Osteoblast (primary cell): ENCODE data around the gene TMEM63C. TPM values are rescaled to one million over a fixed set of nuclear protein-coding genes. Genes with fewer than 3 reads are reported as not detected.

Source experiments
- DNase-seq: peaks from one replicate; pipeline ENCODE4 v3.0.0; 2011; ENCODE audit warnings: low spot score, mixed read lengths; ENCODE audit not compliant: insufficient read length; ENCODE audit errors: missing footprints
- H2AFZ ChIP-seq: 2 replicates; pipeline ENCODE4 v1.6.0; 2011; ENCODE audit warnings: mild to moderate bottlenecking, low read length
- H3K27ac ChIP-seq: 2 replicates; pipeline ENCODE4 v1.5.1; 2011; ENCODE audit warnings: mild to moderate bottlenecking, low read depth, low read length, moderate library complexity
- H3K27me3 ChIP-seq: 2 replicates; pipeline ENCODE4 v1.6.0; 2012; ENCODE audit warnings: mild to moderate bottlenecking, control low read depth, inconsistent platforms, low read length, moderate library complexity; ENCODE audit not compliant: insufficient read depth
- H3K36me3 ChIP-seq: 2 replicates; pipeline ENCODE4 v1.5.1; 2011; ENCODE audit warnings: mild to moderate bottlenecking, low read length, control low read depth, moderate library complexity; ENCODE audit not compliant: insufficient read depth
- H3K4me1 ChIP-seq: 2 replicates; pipeline ENCODE4 v1.5.1; 2011; ENCODE audit warnings: mild to moderate bottlenecking, low read length, control low read depth, moderate library complexity; ENCODE audit not compliant: insufficient read depth
- H3K4me2 ChIP-seq: 2 replicates; pipeline ENCODE4 v1.6.0; 2011; ENCODE audit warnings: mild to moderate bottlenecking, low read length; ENCODE audit not compliant: insufficient read depth
- H3K4me3 ChIP-seq: fragments of 200-600 bp; sonication (generic); 3 replicates; pipeline ENCODE4 v1.5.1; 2012; ENCODE audit warnings: mild to moderate bottlenecking, low read length, inconsistent platforms; ENCODE audit not compliant: insufficient read depth
- H3K79me2 ChIP-seq: 2 replicates; pipeline ENCODE4 v1.6.0; 2012; ENCODE audit warnings: mild to moderate bottlenecking, low read length, control low read depth, inconsistent platforms; ENCODE audit not compliant: insufficient read depth
- H3K9me3 ChIP-seq: 2 replicates; pipeline ENCODE4 v1.5.1; 2011; ENCODE audit warnings: low read depth, low read length, control low read depth
- H4K20me1 ChIP-seq: 2 replicates; pipeline ENCODE4 v1.6.0; 2012; ENCODE audit warnings: mild to moderate bottlenecking, low read length, control low read depth; ENCODE audit not compliant: insufficient read depth
- total RNA-seq: library from RNA; depleted of rRNA; stranded (reverse); fragments of >200 nt; gene quantifications from 2 replicates; pipeline ENCODE4 v1.2.3, GENCODE V29; 2012
- TF ChIP-seq, protein P1 (sequence below): IDR thresholded peaks from 2 replicates; pipeline ENCODE4 v1.5.1; 2011; ENCODE audit warnings: mild to moderate bottlenecking, low read depth, low read length, moderate library complexity; ENCODE audit errors: extremely low read depth

Gene TMEM63C
- total RNA-seq, 1 donor, result 0.72 TPM

DNA sequence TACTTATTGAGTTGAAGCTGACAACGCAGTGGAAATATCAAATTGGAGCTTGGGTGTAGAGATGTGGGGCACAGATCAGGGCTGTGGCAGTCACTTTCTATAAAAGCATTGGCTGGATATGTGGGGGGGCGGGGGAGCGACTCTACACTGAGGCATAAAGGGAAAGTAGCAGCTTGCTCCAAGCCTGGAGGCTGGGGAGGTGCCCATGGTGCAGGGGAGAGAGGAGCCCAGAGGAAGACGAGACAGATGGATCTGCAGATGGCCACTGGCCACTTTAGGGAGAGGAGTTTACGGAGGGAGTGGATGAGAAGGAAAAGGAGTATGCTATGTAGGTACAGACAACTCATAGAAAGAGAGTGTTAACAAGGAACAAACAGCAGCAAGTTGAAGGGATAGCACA lies 102.9 kb downstream of the TMEM63C start:
- no peaks in the 10 kb centered on the region for H3K27me3 ChIP-seq
- DNase-seq, result no peak
- H4K20me1 ChIP-seq, result no peaks in the 10 kb centered on the region
- H3K79me2 ChIP-seq, result no peaks in the 10 kb centered on the region
- H3K27ac ChIP-seq, result no peak overlapping the region
- no peaks in the 10 kb centered on the region for H3K9me3 ChIP-seq
- no peak overlapping the region for H3K4me3 ChIP-seq
- no peak overlapping the region for H2AFZ ChIP-seq
- no peaks in the 10 kb centered on the region for H3K4me1 ChIP-seq
- no peak overlapping the region for H3K4me2 ChIP-seq
- H3K36me3 ChIP-seq, result peaks cover 27% of the 10 kb centered on the region
- TF ChIP-seq, protein P1, sequence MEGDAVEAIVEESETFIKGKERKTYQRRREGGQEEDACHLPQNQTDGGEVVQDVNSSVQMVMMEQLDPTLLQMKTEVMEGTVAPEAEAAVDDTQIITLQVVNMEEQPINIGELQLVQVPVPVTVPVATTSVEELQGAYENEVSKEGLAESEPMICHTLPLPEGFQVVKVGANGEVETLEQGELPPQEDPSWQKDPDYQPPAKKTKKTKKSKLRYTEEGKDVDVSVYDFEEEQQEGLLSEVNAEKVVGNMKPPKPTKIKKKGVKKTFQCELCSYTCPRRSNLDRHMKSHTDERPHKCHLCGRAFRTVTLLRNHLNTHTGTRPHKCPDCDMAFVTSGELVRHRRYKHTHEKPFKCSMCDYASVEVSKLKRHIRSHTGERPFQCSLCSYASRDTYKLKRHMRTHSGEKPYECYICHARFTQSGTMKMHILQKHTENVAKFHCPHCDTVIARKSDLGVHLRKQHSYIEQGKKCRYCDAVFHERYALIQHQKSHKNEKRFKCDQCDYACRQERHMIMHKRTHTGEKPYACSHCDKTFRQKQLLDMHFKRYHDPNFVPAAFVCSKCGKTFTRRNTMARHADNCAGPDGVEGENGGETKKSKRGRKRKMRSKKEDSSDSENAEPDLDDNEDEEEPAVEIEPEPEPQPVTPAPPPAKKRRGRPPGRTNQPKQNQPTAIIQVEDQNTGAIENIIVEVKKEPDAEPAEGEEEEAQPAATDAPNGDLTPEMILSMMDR, result no peak

DNA sequence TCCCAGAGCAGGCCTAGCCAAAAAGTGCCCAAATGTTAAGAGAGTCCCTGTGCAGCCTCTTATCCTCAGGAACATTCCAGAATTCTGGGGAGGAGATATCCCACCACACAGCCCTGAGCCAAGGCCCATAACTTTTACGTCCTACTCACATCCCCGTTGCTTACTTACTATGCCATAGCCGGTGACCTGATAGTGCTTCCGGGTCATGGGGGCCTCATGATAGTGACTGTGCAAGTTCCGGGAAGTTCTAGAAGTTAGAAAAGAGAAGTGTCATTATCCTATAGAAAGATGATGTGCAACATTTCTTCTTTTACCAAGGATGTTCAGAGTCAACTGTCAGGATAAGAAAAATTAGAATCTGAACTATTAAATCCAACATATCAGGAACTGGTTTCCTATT lies 105.0 kb downstream of the TMEM63C start:
- H3K36me3 ChIP-seq, result peaks cover 25% of the 10 kb centered on the region
- H4K20me1 ChIP-seq, result no peaks in the 10 kb centered on the region
- TF ChIP-seq, protein P1, result no peak
- H3K9me3 ChIP-seq, result no peaks in the 10 kb centered on the region
- no peak overlapping the region for H3K4me3 ChIP-seq
- H3K27ac ChIP-seq, result no peak overlapping the region
- H2AFZ ChIP-seq, result no peak overlapping the region
- no peaks in the 10 kb centered on the region for H3K79me2 ChIP-seq
- H3K4me1 ChIP-seq, result no peaks in the 10 kb centered on the region
- DNase-seq, result no peak
- no peaks in the 10 kb centered on the region for H3K27me3 ChIP-seq
- H3K4me2 ChIP-seq, result no peak overlapping the region

DNA sequence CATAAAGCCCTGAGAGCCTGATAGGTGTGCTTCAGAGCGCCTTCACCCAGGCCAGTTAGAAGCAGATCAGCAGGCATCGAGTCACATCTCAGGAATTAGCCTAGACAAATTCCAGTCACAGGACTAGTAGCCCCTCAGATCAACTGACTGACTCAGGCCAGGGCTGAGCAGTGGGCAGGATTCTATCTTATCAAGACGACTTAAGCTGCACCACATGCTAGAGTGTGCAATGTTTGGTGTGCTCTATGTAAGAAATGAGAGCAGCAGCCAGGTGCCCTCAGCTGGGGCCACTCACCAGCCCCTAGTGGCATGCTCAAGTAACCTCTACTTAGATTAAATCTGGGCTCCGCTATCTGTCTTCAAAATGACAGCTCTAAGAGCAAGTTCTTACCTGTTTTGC lies 109.1 kb downstream of the TMEM63C start:
- no peaks in the 10 kb centered on the region for H3K9me3 ChIP-seq
- no peak for DNase-seq
- no peaks in the 10 kb centered on the region for H4K20me1 ChIP-seq
- no peaks in the 10 kb centered on the region for H3K4me1 ChIP-seq
- peaks cover 14% of the 10 kb centered on the region for H3K36me3 ChIP-seq
- H3K4me3 ChIP-seq, result no peak overlapping the region
- H2AFZ ChIP-seq, result no peak overlapping the region
- TF ChIP-seq, protein P1, result no peak
- H3K79me2 ChIP-seq, result no peaks in the 10 kb centered on the region
- H3K27ac ChIP-seq, result no peak overlapping the region
- no peaks in the 10 kb centered on the region for H3K27me3 ChIP-seq
- H3K4me2 ChIP-seq, result no peak overlapping the region

DNA sequence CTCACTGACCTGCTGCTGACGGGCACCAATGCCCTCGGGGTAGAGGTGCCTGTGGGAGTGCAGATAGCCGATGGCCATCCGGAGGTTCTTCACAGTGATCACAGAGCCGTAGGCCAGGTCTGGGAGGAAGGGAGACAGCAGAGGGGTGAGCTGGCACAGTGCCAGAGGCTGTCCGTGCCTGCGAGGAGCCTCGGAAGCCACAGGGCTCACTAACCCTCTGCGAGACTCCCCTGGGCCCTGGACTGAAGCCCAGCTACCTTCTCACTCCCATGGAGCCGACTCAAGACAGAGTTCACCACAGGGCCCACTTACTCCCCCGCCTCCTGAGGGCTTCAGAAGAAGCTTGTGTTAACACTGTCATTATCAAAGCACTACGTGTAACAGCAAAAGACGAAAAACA lies 114.6 kb downstream of the TMEM63C start:
- no peak for DNase-seq
- Histone ChIP-seq H3K79me2 (no peaks in the 10 kb centered on the region), H3K4me2 (no peak overlapping the region), H3K27me3 (no peaks in the 10 kb centered on the region), H3K4me3 (no peak overlapping the region), H4K20me1 (no peaks in the 10 kb centered on the region), H3K9me3 (no peaks in the 10 kb centered on the region), H2AFZ (no peak overlapping the region), H3K36me3 (peaks cover 14% of the 10 kb centered on the region), H3K27ac (no peak overlapping the region), H3K4me1 (no peaks in the 10 kb centered on the region)
- TF ChIP-seq, protein P1, result no peak
